Activated effector memory CD4-positive, alpha-beta T cell treated with Interleukin-2 at 50 U/mL for 16 hours (primary cell): ENCODE results near the gene OSBPL3.
A peak's percentile ranks its signal among the peaks of the same experiment; 100 is the strongest.

Experiments used
- DNase-seq: peaks from one replicate; pipeline ENCODE4 v3.0.0-alpha.2; 2020

Gene OSBPL3

DNA sequence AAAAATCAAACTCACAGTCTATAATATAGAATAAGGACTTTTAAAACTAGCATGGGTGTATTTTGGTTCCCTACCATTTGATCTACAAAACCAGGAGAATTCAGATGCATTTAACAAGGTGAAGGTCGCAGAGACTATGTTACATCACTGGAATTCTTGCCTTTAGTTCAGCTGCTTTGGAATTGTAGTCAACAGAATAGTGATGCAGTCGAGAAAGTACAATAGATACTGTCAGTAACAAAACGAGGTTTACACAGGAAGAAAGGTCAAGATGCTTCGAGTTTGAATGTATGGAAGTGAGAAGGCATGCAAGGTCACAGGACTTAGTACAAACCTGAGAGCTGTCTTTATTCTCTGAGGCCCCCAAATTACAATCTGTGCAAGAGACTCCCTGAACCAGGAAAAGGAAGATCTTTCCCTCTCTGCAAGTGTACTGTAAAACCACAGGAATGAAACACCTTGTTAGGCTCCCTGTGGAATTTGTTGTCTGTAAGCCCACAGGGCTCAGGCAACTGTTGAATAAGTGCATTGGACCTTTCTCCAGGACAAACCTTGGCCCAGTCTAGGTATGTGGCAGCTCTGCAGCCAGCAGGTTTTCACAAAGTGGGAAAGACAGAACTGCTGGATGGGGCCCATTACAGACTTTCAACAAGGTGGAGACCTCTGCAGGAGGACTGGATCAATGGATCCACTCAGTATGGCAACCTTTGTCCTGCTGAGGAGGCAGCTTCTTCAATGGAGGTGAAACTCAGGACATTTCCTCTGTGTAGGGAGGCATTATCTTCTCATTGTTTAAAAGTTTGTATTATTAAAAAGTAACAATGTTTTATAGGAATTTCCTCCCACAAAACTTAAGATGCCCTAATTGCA lies 121.6 kb downstream of the OSBPL3 start:
- no peak for DNase-seq

DNA sequence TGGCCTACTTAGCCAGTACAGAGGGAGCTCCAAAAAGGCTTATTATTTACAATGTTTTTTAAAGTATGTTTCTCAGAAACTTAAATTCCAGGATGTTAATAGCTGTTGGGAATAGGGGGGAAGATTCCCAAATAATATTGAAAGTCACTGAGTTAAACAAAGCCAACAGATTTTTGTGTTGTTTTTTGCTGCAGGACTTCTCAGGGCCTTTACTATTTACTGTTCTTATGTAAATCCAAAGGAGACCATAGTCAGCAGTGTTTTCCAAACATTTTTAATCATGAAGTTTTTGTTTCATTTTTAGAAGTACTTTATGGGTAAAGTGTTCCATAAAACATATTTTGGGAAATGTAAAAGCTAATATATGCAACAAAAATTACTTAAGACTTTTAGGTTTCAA lies 122.4 kb downstream of the OSBPL3 start:
- DNase-seq = no peak

DNA sequence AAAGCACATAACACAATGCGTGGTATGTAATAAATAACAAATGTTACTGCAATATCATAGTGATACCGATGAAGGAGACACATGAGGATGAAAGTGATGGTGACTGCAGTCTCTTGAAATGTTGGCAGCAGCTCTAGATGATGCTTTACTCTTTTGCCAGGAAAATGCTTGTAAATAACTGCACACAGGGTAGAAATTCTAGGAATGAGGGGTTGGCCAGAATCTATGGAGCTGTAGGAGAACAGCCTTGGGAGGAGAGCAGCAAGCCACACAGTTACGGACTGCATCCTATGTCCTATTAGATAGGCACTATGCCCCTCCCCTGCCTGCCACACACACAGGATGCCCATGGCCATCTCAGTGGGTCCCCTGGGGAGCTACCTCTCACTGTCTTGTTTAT lies 125.1 kb downstream of the OSBPL3 start:
- no peak for DNase-seq

DNA sequence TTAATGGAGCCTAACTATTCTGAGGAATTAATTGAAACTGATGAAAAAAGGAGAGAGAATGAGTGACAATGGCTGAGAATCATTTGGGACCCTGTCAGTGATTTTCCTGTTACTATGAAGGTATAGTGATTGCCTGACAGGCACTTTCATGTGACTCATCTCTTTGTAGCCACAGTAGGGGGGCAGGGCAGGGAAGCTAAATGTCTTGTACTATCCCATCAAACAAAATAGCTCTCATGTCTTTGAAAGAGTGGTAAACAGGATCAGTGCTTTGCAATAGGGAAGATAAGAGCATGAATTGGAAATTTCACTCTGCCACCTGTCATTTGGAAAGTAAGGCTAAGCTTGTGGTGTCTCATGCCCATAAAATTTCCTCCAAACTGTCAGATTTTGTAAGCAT lies 128.2 kb downstream of the OSBPL3 start:
- no peak for DNase-seq

DNA sequence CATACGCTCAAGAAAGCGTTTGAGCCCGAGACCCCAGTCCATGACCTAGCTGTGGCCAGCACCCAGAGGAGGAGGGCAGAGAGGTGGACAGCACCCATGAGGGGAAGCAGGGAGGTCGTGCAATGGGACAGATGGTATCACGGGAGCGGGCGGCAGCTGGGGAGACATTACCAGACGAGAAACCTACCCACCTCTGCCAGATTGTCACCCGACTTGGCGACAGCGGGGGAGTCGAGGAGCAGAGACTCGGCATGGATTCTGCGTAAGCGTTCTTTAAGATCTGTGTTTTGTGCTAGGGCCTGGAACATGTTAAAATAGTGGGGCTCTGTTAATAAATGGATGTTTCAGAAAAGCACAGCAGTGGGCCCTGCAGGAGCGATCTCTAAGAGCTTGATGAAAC lies 131.1 kb downstream of the OSBPL3 start:
- DNase-seq = no peak

DNA sequence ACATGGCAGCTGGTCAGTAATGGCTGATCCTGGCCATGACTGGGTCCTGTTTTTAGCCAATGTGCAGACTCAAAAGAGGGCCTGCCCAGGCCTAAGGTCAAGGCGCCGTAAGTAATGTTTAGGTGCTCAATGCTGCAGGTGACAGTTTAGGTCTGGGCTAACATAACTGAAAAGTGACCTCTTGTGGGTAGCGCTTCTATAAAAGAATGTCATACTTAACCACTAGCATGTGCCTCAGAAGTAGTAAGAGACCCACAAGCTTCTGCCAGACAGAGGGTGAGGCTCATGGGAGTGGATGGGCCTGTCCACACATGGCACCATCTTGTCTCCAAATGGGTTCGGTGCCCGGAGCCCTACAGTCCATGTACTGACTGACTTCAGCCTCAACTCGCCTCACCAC lies 132.2 kb downstream of the OSBPL3 start:
- no peak for DNase-seq

DNA sequence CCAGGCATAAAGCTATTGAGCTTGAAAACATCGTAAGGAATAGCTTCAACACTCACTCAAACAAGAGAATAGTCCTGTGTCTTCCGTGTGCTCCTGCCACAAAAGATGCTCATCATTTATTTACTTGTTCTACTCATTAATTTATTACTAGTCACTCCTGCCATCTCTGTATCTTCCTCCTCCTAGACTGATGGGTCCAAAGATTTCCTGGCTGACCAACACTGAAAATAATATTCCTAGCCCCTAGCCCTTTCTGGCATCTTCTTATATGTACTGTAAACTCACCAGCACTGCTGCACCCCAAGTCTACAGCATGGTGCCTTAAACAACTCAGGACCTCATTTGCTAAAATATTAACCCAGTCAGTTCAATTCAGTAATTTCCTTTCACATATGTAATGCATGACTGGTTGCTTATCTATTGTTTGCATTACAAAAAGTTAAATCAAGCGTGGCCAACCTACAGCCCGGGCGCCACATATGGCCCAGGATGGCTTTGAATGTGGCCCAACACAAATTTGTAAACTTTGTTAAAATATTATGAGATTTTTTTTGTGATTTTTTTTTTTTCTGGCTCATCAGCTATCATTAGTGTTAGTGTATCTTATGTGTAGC lies 136.1 kb downstream of the OSBPL3 start:
- DNase-seq = no peak

DNA sequence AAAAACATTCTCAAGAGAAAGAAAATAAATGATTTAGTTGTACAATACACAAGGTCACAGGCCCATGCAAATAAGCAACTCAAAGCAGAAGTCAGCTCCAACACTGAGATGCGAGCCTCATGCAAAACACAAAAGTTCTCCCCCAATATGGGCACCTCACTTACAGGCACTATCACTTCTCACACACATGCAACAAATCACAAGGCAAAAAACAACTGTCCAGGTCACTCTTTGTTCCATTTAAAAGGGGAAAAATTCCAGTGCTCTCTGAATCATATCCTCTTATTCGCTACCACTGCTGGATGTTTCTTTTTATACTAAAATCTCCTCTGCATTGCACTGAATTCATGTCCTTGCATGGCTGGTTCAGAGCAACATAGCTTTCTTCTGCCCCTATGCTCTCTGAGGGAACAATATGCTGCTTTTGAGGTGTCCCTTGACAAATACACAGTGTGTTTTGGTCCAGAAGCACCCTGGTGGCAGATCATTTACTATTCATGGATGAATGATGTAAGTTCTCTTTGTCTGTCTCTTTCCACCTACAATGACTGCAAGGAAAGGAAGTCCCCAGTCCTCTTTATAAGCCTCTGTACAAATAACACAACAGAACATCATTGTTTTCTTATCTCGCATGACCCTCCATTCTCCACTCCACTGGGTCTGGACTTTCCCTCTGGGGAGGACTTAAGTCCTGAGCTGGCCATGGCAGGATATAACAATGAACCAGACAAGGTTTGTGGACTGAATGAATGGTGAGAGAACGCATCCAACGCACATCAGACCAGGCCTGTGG lies 137.3 kb downstream of the OSBPL3 start:
- no peak for DNase-seq

DNA sequence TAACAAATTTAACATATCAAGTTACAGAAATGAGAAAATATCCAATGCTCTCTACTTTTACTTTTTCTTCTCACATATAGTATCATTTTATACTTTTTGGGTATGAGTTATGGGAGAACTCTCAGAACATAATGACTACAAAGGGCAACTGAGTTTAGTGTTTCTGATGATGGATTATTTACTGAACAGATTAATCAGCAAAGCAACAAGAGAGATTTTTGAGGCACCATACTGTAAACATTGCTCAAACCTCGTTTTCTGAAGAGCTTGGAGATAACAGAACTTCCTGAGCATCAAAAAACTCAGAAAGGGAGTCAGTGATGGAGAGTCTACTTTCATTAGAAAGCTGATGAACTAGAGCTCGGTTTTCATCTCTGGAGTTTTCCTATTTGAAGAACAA lies 137.9 kb downstream of the OSBPL3 start:
- DNase-seq = no peak

DNA sequence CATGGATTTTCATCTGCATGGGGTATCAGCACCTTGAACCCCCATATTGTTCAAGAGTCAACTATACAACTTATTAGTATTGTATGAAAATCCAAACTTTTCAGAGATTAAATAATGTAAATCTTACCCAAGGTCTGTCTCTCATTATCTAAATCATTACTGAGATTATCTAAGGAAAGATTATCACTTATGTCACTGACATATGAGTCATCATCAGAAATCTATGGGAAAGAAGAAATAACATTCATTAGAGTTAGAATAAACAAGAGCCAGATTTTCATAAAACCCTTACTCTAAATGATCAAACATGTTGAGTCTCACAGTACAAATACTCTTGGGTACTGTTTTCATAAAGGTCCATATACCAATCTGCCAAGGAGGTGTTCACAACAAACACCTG lies 139.4 kb downstream of the OSBPL3 start:
- no peak for DNase-seq

DNA sequence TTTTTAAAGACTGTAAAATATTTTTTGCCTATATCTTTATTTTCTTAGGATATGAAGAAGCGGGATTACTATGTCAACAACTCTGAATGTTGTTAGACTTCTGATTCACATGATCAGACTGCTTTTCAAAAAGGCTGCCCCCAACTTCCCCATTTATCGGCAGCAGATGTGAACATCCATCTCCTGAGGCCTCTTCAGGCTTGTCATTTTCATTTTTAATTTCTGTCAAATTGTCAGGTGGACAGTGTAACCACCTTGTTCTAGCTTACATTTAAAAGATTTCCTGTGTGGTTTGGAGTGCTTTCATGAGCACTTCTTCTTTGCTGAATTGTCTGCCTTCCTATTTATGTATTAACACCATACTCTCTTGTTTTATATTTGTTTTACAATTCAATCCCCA lies 143.9 kb downstream of the OSBPL3 start:
- no peak for DNase-seq

DNA sequence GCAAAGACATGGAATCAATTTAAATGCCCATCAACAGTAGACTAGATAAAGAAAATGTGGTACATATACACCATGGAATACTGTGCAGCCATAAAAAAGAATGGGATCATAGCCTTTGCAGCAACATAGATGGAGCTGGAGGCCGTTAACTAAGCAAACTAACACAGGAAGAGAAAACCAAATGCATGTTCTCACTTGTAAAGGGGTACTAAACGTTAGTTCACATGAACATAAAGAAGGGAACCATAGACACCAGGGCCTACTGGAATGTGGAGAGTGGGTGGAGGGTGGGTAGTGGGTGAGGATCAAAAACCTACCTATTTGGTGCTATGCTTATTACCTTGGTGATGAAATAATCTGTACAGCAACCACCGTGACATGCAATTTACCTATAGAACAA lies 144.3 kb downstream of the OSBPL3 start:
- DNase-seq = no peak

DNA sequence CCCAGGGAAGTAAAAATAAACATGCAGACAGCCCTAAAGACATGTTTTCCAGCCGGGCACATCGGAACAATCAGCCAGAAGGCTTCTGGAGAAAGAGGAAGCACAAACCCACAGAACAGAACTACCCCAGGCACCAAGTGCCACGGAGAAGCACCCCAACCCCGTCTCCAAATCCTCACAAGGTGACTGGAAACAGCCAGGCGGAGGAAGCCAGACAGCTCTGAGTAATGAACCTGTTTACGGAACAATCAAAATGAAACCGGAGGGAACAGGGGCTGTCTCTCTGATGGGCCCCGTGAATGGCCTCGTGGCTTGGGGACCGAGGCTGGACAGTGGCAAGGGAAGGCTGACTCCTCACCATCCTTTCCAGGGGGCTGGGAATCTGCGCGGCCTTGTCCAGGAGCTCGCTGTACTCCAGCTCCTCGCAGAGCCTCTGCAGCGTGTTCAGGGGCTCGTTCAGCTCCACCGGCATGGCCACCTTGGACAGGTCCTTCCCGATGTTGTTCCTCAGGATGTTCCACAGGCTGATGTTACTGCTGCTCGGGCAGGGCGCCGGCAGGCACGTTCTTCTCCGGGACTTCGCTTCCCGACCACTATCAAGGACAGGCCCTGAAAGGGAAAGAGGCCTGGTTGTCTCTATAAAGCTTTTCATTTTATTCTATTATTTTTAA lies 145.7 kb downstream of the OSBPL3 start:
- no peak for DNase-seq

DNA sequence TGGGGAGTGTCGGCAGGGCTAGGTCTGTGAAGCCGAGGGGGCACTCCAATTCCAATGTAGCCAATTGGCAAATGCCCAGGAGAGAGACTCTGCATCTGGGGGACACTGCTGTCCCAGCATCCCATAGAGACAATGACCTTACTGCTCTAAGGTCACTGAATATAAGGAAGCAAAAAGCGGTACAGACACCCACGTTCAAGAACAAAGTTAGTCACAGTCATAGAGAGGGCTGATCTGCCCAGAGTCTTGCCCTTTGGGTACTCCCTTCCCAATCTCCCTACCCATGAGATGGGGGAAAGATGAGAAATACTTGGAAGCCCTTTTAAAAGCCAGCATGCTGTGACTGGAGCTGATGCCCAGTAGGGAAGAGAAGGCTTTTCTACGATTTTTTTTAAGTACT lies 146.4 kb downstream of the OSBPL3 start:
- no peak for DNase-seq

DNA sequence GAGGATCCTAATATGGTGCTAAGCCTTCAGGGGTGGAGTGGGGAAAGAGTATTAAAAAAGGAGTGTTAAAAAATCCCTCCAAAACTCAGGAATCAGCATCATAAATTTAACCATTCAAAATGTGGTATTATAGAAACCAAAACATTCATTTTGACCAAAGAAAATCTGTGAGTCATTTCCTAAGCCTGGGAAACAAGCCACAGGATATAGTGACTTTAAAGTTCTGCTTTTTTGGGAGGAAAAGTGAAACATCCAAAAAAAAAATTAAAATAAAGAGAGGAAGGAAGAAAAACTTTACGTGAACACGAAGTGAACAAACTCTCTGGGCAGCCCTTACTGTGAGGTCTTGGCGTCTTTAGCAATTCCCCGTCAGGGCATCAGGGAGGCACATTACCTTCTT lies 148.7 kb downstream of the OSBPL3 start:
- DNase-seq = no peak

DNA sequence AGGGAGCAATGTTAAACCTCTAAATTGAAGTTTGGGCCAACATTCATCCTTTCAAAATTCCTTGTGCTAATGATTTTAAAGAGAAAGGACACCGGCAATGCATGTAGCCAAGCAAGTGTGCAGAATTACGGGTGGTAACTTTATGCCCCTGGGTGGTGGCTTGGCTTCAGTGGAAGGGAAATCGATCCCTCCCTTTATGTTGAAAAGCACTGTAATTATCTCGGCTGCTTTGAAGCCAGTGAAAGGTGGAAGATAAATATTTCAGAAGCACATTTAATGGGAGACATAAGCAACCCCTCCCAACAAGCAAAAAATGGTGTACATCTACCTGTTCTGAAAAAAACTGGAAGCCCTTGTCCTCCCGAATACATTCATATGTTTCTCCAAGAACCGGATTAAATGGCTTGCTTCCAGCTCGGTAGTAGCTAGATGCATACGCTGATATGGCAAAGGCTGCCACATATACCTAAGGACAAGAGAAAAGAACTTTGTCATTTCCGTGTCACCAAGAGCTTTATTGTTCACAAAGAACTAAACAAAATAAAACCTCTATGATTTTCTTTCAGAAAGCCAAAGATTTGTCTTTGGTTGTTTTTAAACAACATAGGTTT lies 149.4 kb downstream of the OSBPL3 start:
- DNase-seq = no peak

DNA sequence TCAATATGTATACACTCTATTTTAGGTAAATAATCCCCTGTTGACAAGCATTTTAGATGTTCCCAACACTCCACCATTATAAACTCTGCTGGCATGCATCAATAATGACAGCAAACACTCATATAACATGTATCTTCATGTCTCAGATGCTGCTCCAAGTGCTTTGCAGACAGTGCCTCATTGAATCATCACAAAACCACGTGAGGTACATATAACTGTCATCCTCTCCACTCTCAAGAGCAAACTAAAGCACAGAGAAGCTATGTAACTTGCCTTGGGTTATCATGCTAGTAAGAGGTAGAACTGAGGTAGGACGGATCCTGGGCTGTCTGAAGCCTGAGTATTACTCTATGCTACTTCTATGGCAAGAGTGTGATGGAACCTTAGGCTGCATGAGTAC lies 150.2 kb downstream of the OSBPL3 start:
- DNase-seq = no peak

DNA sequence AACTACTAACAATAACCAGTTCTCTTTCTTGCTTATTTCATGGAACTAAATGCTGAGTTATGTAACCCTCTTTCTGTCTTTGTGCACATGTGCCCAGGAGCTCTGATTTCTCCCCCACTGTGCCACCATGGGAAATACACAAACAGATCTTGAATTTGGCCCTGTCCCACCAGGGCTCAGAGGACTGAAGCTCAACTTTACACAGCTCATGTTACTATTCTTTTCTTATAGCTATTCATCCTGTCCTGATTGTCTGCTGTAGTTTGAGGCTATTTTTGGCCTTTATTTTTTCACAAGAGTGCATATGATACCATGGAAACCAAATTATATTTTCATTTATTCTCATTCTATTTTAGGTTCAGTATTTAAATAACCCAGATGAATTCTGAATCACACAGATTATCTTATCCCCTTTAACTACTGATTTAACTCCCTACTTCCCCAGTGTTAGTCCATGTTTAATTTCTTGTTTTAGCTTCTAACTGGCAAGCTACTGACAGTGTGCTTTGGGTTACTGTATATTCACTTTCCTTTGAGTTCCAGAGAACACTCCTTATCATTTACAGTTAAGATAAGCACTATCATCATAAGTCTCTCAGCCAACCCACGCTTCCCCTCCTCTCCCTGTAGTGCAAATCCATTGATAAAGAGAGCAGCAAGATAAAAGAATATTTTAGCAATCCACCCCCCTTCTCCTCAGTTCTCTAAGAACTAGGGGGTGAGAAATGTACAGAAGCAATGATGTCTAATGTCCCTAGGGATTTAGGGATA lies 150.9 kb downstream of the OSBPL3 start:
- no peak for DNase-seq

DNA sequence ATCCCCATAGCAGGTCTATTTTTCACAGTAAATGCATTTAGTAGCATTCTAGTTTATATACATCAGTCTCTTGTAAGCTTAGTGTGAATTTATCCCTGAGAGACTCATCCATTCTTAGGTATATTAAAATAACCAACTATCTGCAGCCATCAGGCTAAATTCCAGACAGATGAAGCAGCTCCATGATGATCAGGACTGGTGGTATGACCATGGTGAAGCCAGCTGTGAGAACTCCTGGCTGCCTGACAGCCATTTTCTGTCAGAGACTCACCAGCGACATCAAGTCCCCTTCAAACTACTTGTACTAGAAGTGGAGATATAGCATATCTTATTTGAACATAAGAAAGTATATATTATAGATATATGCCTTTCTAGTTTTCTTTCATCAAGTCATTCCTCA lies 152.4 kb downstream of the OSBPL3 start:
- DNase-seq = no peak

DNA sequence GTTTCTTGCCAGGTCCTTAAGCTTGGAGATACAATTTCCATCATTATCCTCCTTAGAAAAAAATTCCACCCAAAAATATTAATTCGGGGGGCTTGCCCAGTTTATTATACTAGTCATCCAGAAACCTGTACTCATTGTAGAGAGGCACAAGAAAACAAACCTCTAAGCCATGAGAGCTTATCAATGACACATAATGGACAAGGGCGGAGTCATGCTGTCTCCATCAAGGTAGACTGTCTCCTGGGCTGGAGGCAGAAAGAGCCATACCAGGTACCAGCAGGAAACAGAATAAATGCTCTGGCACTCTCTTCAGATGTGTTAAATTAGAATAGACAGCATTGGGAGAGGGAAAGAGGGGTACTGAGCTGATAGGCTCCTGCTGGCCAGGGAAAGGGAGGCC lies 153.0 kb downstream of the OSBPL3 start:
- no peak for DNase-seq

DNA sequence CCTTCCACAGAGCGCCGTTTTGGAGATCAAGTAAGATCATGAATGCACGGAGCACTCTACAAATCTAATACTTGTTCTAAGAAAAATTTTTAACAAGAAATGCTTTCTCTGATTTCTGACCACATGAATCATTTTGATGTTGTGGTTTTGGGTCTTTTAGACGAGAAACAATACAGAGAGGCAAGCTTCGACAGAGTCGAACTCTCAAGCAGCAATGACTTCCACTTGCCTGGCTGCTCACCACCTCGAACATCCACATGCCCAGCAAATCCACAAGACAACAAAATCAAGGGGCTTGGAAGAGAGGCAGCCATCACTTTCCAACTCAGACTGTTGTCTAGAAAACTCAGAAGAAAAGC lies 153.3 kb downstream of the OSBPL3 start:
- DNase-seq = peak; percentile 13
